ENCODE measurements around the gene PSMG4. TPM values are rescaled to one million over a fixed set of nuclear protein-coding genes. Genes with fewer than 3 reads are reported as not detected.

PSMG4 gene
- polyA plus RNA-seq, 1 donor = 14.2 TPM

- no peak for DNase-seq (ENCODE audit: low read depth)
These were observed 17.7 kb downstream of the PSMG4 start for GRCh38 chr6:3276174-3277167.

GRCh38 chr6:3277251-3277650 lies 18.5 kb downstream of the PSMG4 start:
- DNase-seq (ENCODE audit: low read depth) = no peak

- no peak for DNase-seq (ENCODE audit: low read depth)
These were observed 19.2 kb downstream of the PSMG4 start for GRCh38 chr6:3277851-3278416.

GRCh38 chr6:3278691-3279090 lies 19.9 kb downstream of the PSMG4 start:
- DNase-seq (ENCODE audit: low read depth) = no peak

GRCh38 chr6:3280091-3280490 lies 21.3 kb downstream of the PSMG4 start:
- DNase-seq (ENCODE audit: low read depth) = no peak

- no peak for DNase-seq (ENCODE audit: low read depth)
These were observed 22.2 kb downstream of the PSMG4 start for GRCh38 chr6:3280866-3281465.

GRCh38 chr6:3281631-3282475 lies 23.1 kb downstream of the PSMG4 start:
- DNase-seq (ENCODE audit: low read depth) = peak; percentile 35

GRCh38 chr6:3282476-3283236 lies 23.9 kb downstream of the PSMG4 start:
- DNase-seq (ENCODE audit: low read depth) = no peak

GRCh38 chr6:3283241-3283640 lies 24.5 kb downstream of the PSMG4 start:
- no peak for DNase-seq (ENCODE audit: low read depth)

- no peak for DNase-seq (ENCODE audit: low read depth)
These were observed 25.1 kb downstream of the PSMG4 start for GRCh38 chr6:3283641-3284435.

- no peak for DNase-seq (ENCODE audit: low read depth)
These were observed 25.7 kb downstream of the PSMG4 start for GRCh38 chr6:3284436-3284876.

- DNase-seq (ENCODE audit: low read depth) = no peak
These were observed 26.4 kb downstream of the PSMG4 start for GRCh38 chr6:3285049-3285639.

GRCh38 chr6:3285732-3286131 lies 27.0 kb downstream of the PSMG4 start:
- DNase-seq (ENCODE audit: low read depth) = no peak

- no peak for DNase-seq (ENCODE audit: low read depth)
These were observed 28.0 kb downstream of the PSMG4 start for GRCh38 chr6:3286641-3287171.

GRCh38 chr6:3287308-3287707 lies 28.6 kb downstream of the PSMG4 start:
- DNase-seq (ENCODE audit: low read depth) = no peak

- DNase-seq (ENCODE audit: low read depth) = no peak
These were observed 29.4 kb downstream of the PSMG4 start for GRCh38 chr6:3287976-3288707.

GRCh38 chr6:3288711-3289663 lies 30.2 kb downstream of the PSMG4 start:
- no peak for DNase-seq (ENCODE audit: low read depth)

GRCh38 chr6:3289664-3290055 lies 30.9 kb downstream of the PSMG4 start:
- no peak for DNase-seq (ENCODE audit: low read depth)

All from forelimb muscle (tissue), 1 donor.